Prostate gland (tissue), 2 donors: Measurements from ENCODE around the gene POP5. TPM values are rescaled to one million over a fixed set of nuclear protein-coding genes. Genes with fewer than 3 reads are reported as not detected.

Source experiments
- DNase-seq: peaks from one replicate; pipeline ENCODE4 v3.0.0-alpha.2; 2019; ENCODE audit warnings: low spot score
- H3K27ac ChIP-seq, 2 donors: fragments of 200-600 bp; sonication (generic); 2 replicates each; pipeline ENCODE4 v1.5.1; 2017 to 2019
- H3K27me3 ChIP-seq: fragments of 200-600 bp; sonication (generic); replicated peaks from 2 replicates; pipeline ENCODE4 v1.5.1; 2019; ENCODE audit not compliant: insufficient read depth
- H3K36me3 ChIP-seq, 2 donors: fragments of 200-600 bp; sonication (generic); 1 replicate in 1 of 2; 2 replicates in 1 of 2; pipeline versions ENCODE4 v1.5.1 to v1.8.1; 2017 to 2019
- H3K4me1 ChIP-seq: fragments of 200-600 bp; sonication (generic); replicated peaks from 2 replicates; pipeline ENCODE4 v1.5.1; 2019
- H3K4me3 ChIP-seq, 2 donors: fragments of 200-600 bp; sonication (generic); 2 replicates each; pipeline ENCODE4 v1.5.1; 2017 to 2019
- H3K9me3 ChIP-seq: fragments of 200-600 bp; sonication (generic); 2 replicates; pipeline ENCODE4 v1.5.1; 2017
- POLR2A ChIP-seq: fragments of 450-650 bp; IDR thresholded peaks from one replicate; pipeline ENCODE4 v1.6.1; 2016; ENCODE audit warnings: antibody characterized with exemption, mild to moderate bottlenecking
- POLR2AphosphoS5 ChIP-seq: sonication (generic); formaldehyde crosslinking; IDR thresholded peaks from one replicate; pipeline ENCODE4 v1.6.1; 2017; ENCODE audit warnings: antibody characterized with exemption
- WGBS: methylation state at CpG from one replicate; pipeline ENCODE4 v1.1.5; 2018; 5-methylcytosine and 5-hydroxymethylcytosine counted together
- intact Hi-C: fragments of 100-400 bp; cut with DNase I; formaldehyde crosslinking; loops from one replicate; pipeline ENCODE4 v1.14.2; 2022
- total RNA-seq, 2 donors: library from RNA; depleted of rRNA; stranded (reverse); fragments of >200 nt; gene quantifications; one replicate each; pipeline ENCODE4 v1.1.0, GENCODE V29; 2016
- TF ChIP-seq, protein P1 (sequence below), 4 experiments: fragments of 200-600 bp in 2 of 4; fragments of 450-650 bp in 2 of 4; sonication (generic) in 2 of 4; IDR thresholded peaks; 1 replicate in 3 of 4; 2 replicates in 1 of 4; pipeline ENCODE4 v1.5.1; 2016 to 2019; ENCODE audit warnings: antibody characterized with exemption in 4 of 4, mild to moderate bottlenecking in 2 of 4, moderate library complexity in 2 of 4

POP5 gene
- total RNA-seq, 2 donors from 2014 or later: 39.3 to 45.2 TPM

DNA sequence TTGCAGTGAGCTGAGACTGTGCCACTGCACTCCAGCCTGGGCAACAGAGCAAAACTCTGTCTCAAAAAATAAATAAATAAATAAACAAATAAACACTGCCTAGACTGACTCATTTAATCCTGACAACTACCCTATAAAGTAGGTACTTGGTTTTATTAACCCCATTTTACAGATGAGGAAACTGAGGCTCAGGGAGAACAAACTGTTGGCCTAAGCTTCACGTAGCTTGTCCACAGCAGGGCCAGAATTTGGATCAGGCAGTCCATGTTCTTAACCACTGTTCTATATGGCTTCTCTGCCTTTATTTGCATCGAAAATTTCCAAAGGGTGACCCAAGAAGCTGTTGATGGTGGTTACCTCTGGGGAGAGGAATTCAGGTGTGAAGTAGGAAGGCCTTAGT, 5.7 kb upstream of the POP5 start:
- no peak overlapping the region for H3K4me3 ChIP-seq
- intact Hi-C loops: no loop called here
- no peak overlapping the region for H3K27ac ChIP-seq
- H3K27me3 ChIP-seq: no peaks in the 10 kb centered on the region
- no peak for DNase-seq
- H3K4me1 ChIP-seq: no peaks in the 10 kb centered on the region
- 98% methylated on average over 2 of the region's 2 CpGs for WGBS
- no peaks in the 10 kb centered on the region for H3K9me3 ChIP-seq
- TF ChIP-seq, protein P1, sequence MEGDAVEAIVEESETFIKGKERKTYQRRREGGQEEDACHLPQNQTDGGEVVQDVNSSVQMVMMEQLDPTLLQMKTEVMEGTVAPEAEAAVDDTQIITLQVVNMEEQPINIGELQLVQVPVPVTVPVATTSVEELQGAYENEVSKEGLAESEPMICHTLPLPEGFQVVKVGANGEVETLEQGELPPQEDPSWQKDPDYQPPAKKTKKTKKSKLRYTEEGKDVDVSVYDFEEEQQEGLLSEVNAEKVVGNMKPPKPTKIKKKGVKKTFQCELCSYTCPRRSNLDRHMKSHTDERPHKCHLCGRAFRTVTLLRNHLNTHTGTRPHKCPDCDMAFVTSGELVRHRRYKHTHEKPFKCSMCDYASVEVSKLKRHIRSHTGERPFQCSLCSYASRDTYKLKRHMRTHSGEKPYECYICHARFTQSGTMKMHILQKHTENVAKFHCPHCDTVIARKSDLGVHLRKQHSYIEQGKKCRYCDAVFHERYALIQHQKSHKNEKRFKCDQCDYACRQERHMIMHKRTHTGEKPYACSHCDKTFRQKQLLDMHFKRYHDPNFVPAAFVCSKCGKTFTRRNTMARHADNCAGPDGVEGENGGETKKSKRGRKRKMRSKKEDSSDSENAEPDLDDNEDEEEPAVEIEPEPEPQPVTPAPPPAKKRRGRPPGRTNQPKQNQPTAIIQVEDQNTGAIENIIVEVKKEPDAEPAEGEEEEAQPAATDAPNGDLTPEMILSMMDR (IDR thresholded peaks at IDR 0.05): no peak
- TF ChIP-seq POLR2AphosphoS5: no peak
- TF ChIP-seq POLR2A: no peak
- no peaks in the 10 kb centered on the region for H3K36me3 ChIP-seq

DNA sequence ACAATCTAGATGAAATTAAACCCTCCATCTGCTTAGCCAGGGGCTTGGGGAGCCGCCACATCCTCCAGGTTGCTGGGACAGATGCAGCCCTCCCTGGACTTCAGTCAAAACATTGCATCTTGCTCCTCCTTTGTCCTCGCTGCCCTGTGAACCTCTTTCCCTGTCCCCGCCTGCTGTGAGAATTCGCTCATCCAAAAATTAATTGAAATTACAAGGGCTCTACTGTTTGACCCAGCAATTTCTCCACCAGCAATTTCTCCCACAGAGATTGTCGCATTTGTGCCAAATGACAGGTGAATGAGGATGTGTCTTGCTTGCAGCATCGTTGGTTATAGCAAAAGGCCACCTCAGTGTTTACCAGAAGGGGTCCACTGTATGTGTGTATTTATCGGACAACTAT, 5.0 kb upstream of the POP5 start:
- H3K27ac ChIP-seq: no peak overlapping the region
- H3K4me1 ChIP-seq: no peaks in the 10 kb centered on the region
- no peaks in the 10 kb centered on the region for H3K36me3 ChIP-seq
- TF ChIP-seq POLR2A (no peak), POLR2AphosphoS5 (no peak)
- TF ChIP-seq, protein P1 (IDR thresholded peaks at IDR 0.05): no peak
- intact Hi-C loops: no loop called here
- H3K9me3 ChIP-seq: no peaks in the 10 kb centered on the region
- WGBS: 69% methylated on average over 7 of the region's 7 CpGs
- no peak for DNase-seq
- H3K4me3 ChIP-seq: no peak overlapping the region
- no peaks in the 10 kb centered on the region for H3K27me3 ChIP-seq

DNA sequence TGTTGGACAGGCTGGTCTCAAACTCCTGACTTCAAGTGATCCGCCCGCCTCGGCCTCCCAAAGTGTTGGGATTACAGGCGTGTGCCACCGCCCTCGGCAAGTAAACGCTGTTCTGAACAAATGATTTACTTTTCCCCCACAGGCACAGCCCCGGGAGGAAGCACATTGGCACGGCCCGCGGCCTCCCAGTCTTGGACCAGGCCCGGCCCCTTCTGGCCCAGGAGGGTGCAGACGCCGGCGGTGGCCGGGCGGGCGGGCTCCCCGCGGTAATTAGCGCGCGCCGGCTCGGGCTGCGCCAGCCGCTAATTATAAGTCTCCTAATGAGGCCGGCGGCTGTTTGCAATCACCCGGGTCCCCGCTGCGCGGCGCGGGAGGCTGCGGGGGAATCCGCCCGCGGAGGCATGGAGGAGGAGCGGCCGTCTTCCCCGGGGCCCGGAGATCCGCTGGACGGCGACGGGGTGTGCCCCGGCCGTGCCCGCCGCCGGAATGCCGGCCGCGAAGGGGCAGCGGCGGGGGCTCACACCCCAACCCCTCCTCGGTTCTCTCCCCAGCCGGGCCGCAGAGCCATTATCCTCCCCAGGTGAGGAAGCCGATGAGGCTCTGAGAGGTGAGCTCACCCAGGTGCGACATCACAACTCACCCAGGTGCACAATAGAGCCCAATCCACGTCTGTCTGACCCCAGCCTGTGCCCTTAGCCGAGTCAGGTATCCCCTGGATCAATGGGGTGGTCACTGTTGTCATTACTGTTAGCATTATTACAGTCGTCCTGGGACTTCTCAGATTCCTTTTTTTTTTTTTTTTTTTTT, 3.3 kb upstream of the POP5 start:
- H3K27ac ChIP-seq: no peak overlapping the region
- H3K36me3 ChIP-seq: no peaks in the 10 kb centered on the region
- WGBS: 2% methylated on average over 62 of the region's 65 CpGs
- TF ChIP-seq, protein P1 (IDR thresholded peaks at IDR 0.05): peak in 2 of 4 experiments; percentile 17 to 39
- TF ChIP-seq POLR2A: no peak
- TF ChIP-seq POLR2AphosphoS5: no peak
- peak overlapping the region; percentile 26 to 33 for H3K4me3 ChIP-seq
- H3K4me1 ChIP-seq: peaks cover 7% of the 10 kb centered on the region
- peak; percentile 9 for DNase-seq
- intact Hi-C loops: loop anchor here (5.0 kb wide), 3 partner anchors 63 to 523 kb away; no protein-coding TSS in a partner anchor
- H3K9me3 ChIP-seq: no peaks in the 10 kb centered on the region
- H3K27me3 ChIP-seq: no peaks in the 10 kb centered on the region

DNA sequence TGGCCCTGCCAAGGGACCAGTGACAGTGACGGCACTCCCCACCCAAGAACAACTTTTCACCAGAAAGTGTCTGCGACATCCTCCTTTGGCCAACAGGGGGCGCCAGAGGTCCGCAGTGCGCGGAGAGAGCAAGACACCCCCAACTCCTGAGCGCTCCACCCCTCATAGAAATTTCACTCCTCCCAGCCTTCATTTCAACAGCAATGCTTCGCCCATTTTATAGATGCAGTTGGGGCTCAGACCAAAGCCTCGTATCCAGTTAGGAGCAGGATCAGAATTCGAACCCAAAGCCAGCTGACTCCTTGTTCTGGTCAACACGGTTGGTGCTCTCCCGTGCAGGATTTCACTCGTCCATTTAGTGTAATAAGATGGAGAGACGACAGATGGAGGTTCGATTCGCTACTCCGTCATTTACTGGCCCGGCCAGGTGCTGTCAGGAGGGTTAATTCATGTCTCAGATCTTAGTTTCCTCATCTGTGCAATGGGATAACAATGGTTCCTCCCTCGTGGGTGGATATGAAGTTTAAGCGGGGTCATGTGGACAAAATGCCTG, 2.4 kb upstream of the POP5 start:
- 22% methylated on average over 19 of the region's 20 CpGs for WGBS
- Histone ChIP-seq H3K4me1 (peaks cover 7% of the 10 kb centered on the region), H3K9me3 (no peaks in the 10 kb centered on the region), H3K27me3 (no peaks in the 10 kb centered on the region), H3K4me3 (no peak overlapping the region), H3K27ac (no peak overlapping the region), H3K36me3 (no peaks in the 10 kb centered on the region)
- intact Hi-C loops: loop anchor here (5.0 kb wide), 3 partner anchors 64 to 524 kb away; no protein-coding TSS in a partner anchor
- DNase-seq: peak; percentile 46
- TF ChIP-seq POLR2A (no peak), POLR2AphosphoS5 (no peak)
- TF ChIP-seq, protein P1 (IDR thresholded peaks at IDR 0.05): peak; percentile 78 to 89 (median 86)
